H1 (cell line): ENCODE results near the gene SIGLEC6. TPM values are rescaled to one million over a fixed set of nuclear protein-coding genes. Genes with fewer than 3 reads are reported as not detected.

Experiments used
- CTCF ChIA-PET: fragments of 300-600 bp; sonication (Branson Sonifier 250); formaldehyde crosslinking; loops from one replicate; lab custom pipeline; 2021; ENCODE audit not compliant: partially characterized antibody; lab: Charles Lee
- POLR2A ChIA-PET: fragments of 300-600 bp; sonication (Branson Sonifier 250); formaldehyde crosslinking; loops from one replicate; lab custom pipeline; 2021; ENCODE audit warnings: inconsistent platforms; ENCODE audit not compliant: partially characterized antibody; lab: Charles Lee
- DNase-seq, 2 experiments: peaks; one replicate each; pipeline versions ENCODE4 v3.0.0 to v3.0.0-alpha.2; 2010 to 2022; ENCODE audit warnings: low spot score in 2 of 2, low read depth in 1 of 2, mixed read lengths in 1 of 2
- FAIRE-seq: peaks from 2 replicates; lab custom pipeline; 2011; peaks lifted over from hg19 to GRCh38; lab: Jason Lieb, UNC
- H2AFZ ChIP-seq: 2 replicates; pipeline ENCODE4 v1.8.1; 2012; ENCODE audit warnings: low read length, inconsistent platforms
- H2AK5ac ChIP-seq: 2 replicates; pipeline ENCODE4 v1.6.1; 2013; ENCODE audit warnings: low read depth, low read length
- H2BK120ac ChIP-seq: replicated peaks from 2 replicates; pipeline ENCODE3; 2013; ENCODE audit warnings: low read depth, low read length, inconsistent platforms
- H2BK12ac ChIP-seq: 2 replicates; pipeline ENCODE4 v1.6.1; 2013; ENCODE audit warnings: low read depth, low read length
- H2BK15ac ChIP-seq: 2 replicates; pipeline ENCODE4 v1.6.1; 2013; ENCODE audit warnings: low read length
- H2BK20ac ChIP-seq: 2 replicates; pipeline ENCODE4 v1.6.1; 2013; ENCODE audit warnings: low read length
- H2BK5ac ChIP-seq: 2 replicates; pipeline ENCODE4 v1.6.1; 2013; ENCODE audit warnings: low read depth, low read length
- H3K14ac ChIP-seq: 2 replicates; pipeline ENCODE4 v1.6.1; 2013; ENCODE audit warnings: inconsistent platforms; ENCODE audit not compliant: insufficient read length
- H3K18ac ChIP-seq: 2 replicates; pipeline ENCODE4 v1.6.1; 2013; ENCODE audit warnings: low read length; ENCODE audit errors: extremely low read depth
- H3K23ac ChIP-seq: 2 replicates; pipeline ENCODE4 v1.6.1; 2013; ENCODE audit warnings: inconsistent platforms; ENCODE audit not compliant: insufficient read length
- H3K23me2 ChIP-seq: 2 replicates; pipeline ENCODE4 v1.6.1; 2013; ENCODE audit warnings: low read depth, low read length
- H3K27ac ChIP-seq: 2 replicates; pipeline ENCODE4 v1.6.1; 2011; ENCODE audit warnings: low read depth, low read length, inconsistent platforms
- H3K27me3 ChIP-seq, 4 experiments: replicated peaks in 1 of 4; 1 replicate in 1 of 4; 2 replicates in 3 of 4; pipeline versions ENCODE4 v1.6.1 to v1.8.1; 2011 to 2013; ENCODE audit warnings: low read length in 3 of 4, mild to moderate bottlenecking in 3 of 4, inconsistent platforms in 2 of 4, mixed read lengths in 2 of 4, moderate library complexity in 1 of 4; ENCODE audit not compliant: control insufficient read depth in 3 of 4, insufficient read depth in 3 of 4; ENCODE audit errors: extremely low read depth in 1 of 4
- H3K36me3 ChIP-seq, 4 experiments: 2 replicates each; pipeline versions ENCODE4 v1.6.1 to v1.8.1; 2011 to 2013; ENCODE audit warnings: mild to moderate bottlenecking in 4 of 4, low read length in 3 of 4, moderate library complexity in 2 of 4, control low read depth in 1 of 4, inconsistent platforms in 1 of 4; ENCODE audit not compliant: insufficient read depth in 4 of 4, control insufficient read depth in 2 of 4
- H3K4ac ChIP-seq: replicated peaks from 2 replicates; pipeline ENCODE3; 2013; ENCODE audit warnings: low read length, low read depth, mixed read lengths, inconsistent platforms; ENCODE audit not compliant: insufficient read length
- H3K4me1 ChIP-seq, 4 experiments: replicated peaks in 1 of 4; 1 replicate in 1 of 4; 2 replicates in 3 of 4; pipeline versions ENCODE4 v1.6.1 to v1.8.1; 2011 to 2013; ENCODE audit warnings: low read length in 3 of 4, inconsistent platforms in 2 of 4, mixed read lengths in 1 of 4; ENCODE audit not compliant: insufficient read depth in 4 of 4, control insufficient read depth in 3 of 4
- H3K4me2 ChIP-seq, 2 experiments: 2 replicates each; pipeline versions ENCODE4 v1.6.1 to v1.8.1; 2011 to 2013; ENCODE audit warnings: low read depth in 2 of 2, low read length in 2 of 2, control low read depth in 1 of 2, inconsistent platforms in 1 of 2, mild to moderate bottlenecking in 1 of 2; ENCODE audit not compliant: insufficient read depth in 1 of 2
- H3K4me3 ChIP-seq, 4 experiments: fragments of 200-600, 300-600 bp in 1 of 4; sonication (generic), shearing (Covaris generic), sonication (Bioruptor Twin) in 1 of 4; 2 replicates each; pipeline versions ENCODE4 v1.5.1 to v1.8.1; 2011 to 2016; ENCODE audit warnings: low read length in 4 of 4, low read depth in 3 of 4, control low read depth in 2 of 4, inconsistent platforms in 2 of 4, mild to moderate bottlenecking in 2 of 4, mixed read lengths in 1 of 4, moderate library complexity in 1 of 4; ENCODE audit not compliant: insufficient read depth in 2 of 4; ENCODE audit errors: extremely low read depth in 1 of 4
- H3K56ac ChIP-seq: replicated peaks from 2 replicates; pipeline ENCODE3; 2013; ENCODE audit warnings: low read depth, mild to moderate bottlenecking, mixed read lengths, low read length, inconsistent platforms; ENCODE audit not compliant: insufficient read length
- H3K79me1 ChIP-seq: 2 replicates; pipeline ENCODE4 v1.6.1; 2013; ENCODE audit warnings: low read depth, low read length, control low read depth
- H3K79me2 ChIP-seq, 2 experiments: 2 replicates each; pipeline versions ENCODE4 v1.6.1 to v1.8.1; 2012 to 2013; ENCODE audit warnings: low read length in 2 of 2, mild to moderate bottlenecking in 2 of 2, inconsistent platforms in 1 of 2; ENCODE audit not compliant: insufficient read depth in 2 of 2, control insufficient read depth in 1 of 2
- H3K9ac ChIP-seq, 4 experiments: replicated peaks in 1 of 4; 1 replicate in 1 of 4; 2 replicates in 3 of 4; pipeline versions ENCODE4 v1.6.1 to v1.8.1; 2011 to 2013; ENCODE audit warnings: low read depth in 3 of 4, low read length in 3 of 4, control low read depth in 2 of 4, mild to moderate bottlenecking in 2 of 4, moderate library complexity in 2 of 4, inconsistent platforms in 1 of 4; ENCODE audit errors: extremely low read depth in 1 of 4
- H3K9me3 ChIP-seq, 2 experiments: 2 replicates each; pipeline versions ENCODE4 v1.6.1 to v1.8.1; 2012 to 2013; ENCODE audit warnings: mild to moderate bottlenecking in 2 of 2, moderate library complexity in 2 of 2, control low read depth in 1 of 2, inconsistent platforms in 1 of 2, low read depth in 1 of 2, low read length in 1 of 2, mixed read lengths in 1 of 2; ENCODE audit not compliant: insufficient read depth in 2 of 2
- H4K20me1 ChIP-seq, 2 experiments: replicated peaks in 1 of 2; 2 replicates each; pipeline versions ENCODE3 to v1.8.1; 2011 to 2013; ENCODE audit warnings: inconsistent platforms in 2 of 2, low read length in 2 of 2, mild to moderate bottlenecking in 1 of 2; ENCODE audit not compliant: insufficient read depth in 2 of 2, control insufficient read depth in 1 of 2
- H4K5ac ChIP-seq: 2 replicates; pipeline ENCODE4 v1.6.1; 2013; ENCODE audit warnings: low read length, low read depth, mixed read lengths, inconsistent platforms; ENCODE audit not compliant: insufficient read length
- H4K8ac ChIP-seq: 2 replicates; pipeline ENCODE4 v1.8.0; 2013; ENCODE audit warnings: mild to moderate bottlenecking, moderate library complexity, low read length, inconsistent platforms; ENCODE audit not compliant: insufficient read depth; ENCODE audit errors: extremely low read depth
- H4K91ac ChIP-seq: replicated peaks from 2 replicates; pipeline ENCODE3; 2013; ENCODE audit warnings: low read length, mixed read lengths, inconsistent platforms; ENCODE audit not compliant: insufficient read length
- JUN ChIP-seq: IDR thresholded peaks from 2 replicates; pipeline ENCODE4 v1.6.1; 2011; ENCODE audit warnings: low read depth, mild to moderate bottlenecking, improper control_type of control experiment, low read length
- RAD21 ChIP-seq, 2 experiments: IDR thresholded peaks in 1 of 2; conservative IDR thresholded peaks in 1 of 2; 2 replicates each; pipeline ENCODE4 v1.6.1; 2011; ENCODE audit warnings: low read depth in 2 of 2, low read length in 2 of 2, improper control_type of control experiment in 1 of 2, inconsistent platforms in 1 of 2, mild to moderate bottlenecking in 1 of 2, moderate library complexity in 1 of 2
- RFX5 ChIP-seq: IDR thresholded peaks from 2 replicates; pipeline ENCODE4 v1.6.1; 2011; ENCODE audit warnings: low read depth, low read length, improper control_type of control experiment, borderline replicate concordance
- SP1 ChIP-seq: IDR thresholded peaks from 2 replicates; pipeline ENCODE4 v1.6.1; 2011; ENCODE audit warnings: low read depth, low read length
- WGBS, 2 experiments: shearing (Covaris generic) in 1 of 2; methylation state at CpG; one replicate each; pipeline versions ENCODE4 v1.1.6 to v1.1.7; 2013 to 2015; ENCODE audit warnings: low lambda C conversion rate in 2 of 2, mixed read lengths in 2 of 2, inconsistent platforms in 1 of 2, low coverage in 1 of 2, missing lambda C conversion rate in 1 of 2; ENCODE audit not compliant: insufficient replicate concordance in 2 of 2, insufficient coverage in 1 of 2, insufficient read length in 1 of 2; ENCODE audit errors: extremely low coverage in 1 of 2, missing lambda C conversion rate in 1 of 2; 5-methylcytosine and 5-hydroxymethylcytosine counted together
- polyA plus RNA-seq, 7 experiments: library from polyadenylated mRNA; depleted of rRNA in 3 of 7; stranded (reverse) in 5 of 7; unstranded in 2 of 7; fragments of >200 nt in 5 of 7; fragments of 200-250 nt in 2 of 7; gene quantifications; 1 replicate in 5 of 7; 2 replicates in 1 of 7; 4 replicates in 1 of 7; pipeline versions ENCODE4 v1.2.1 to v1.2.3, GENCODE V29; 2011 to 2013; ENCODE audit warnings: missing spikeins in 2 of 7, mixed read lengths in 2 of 7
- total RNA-seq: library from RNA; stranded (reverse); fragmentation: NEBNext Ultra II Directional; extraction: Animal tissue kit (Norgen Biotek cat#: 25700); gene quantifications from 2 replicates; pipeline ENCODE4 v1.2.1, GENCODE V29; 2021
- TF ChIP-seq, protein P1 (sequence below): IDR thresholded peaks from 2 replicates; pipeline ENCODE4 v1.6.1; 2012; ENCODE audit warnings: low read length, inconsistent platforms
- TF ChIP-seq, protein P2 (sequence below), 3 experiments: IDR thresholded peaks; 1 replicate in 2 of 3; 2 replicates in 1 of 3; pipeline versions ENCODE4 v1.5.1 to v1.6.1; 2011; ENCODE audit warnings: low read length in 3 of 3, mild to moderate bottlenecking in 3 of 3, inconsistent platforms in 2 of 3, low read depth in 1 of 3, moderate library complexity in 1 of 3; ENCODE audit not compliant: insufficient read depth in 1 of 3; ENCODE audit errors: control extremely low read depth in 1 of 3
- TF ChIP-seq, protein P3 (sequence below): IDR thresholded peaks from 2 replicates; pipeline ENCODE4 v1.6.1; 2012; ENCODE audit warnings: inconsistent platforms

Gene SIGLEC6
- total and polyA plus RNA-seq, 2 of the 8 experiments (the other 6 are each of a cell fraction or from before 2014, with no cell fraction given): 0.05 TPM; not detected in 1

DNA sequence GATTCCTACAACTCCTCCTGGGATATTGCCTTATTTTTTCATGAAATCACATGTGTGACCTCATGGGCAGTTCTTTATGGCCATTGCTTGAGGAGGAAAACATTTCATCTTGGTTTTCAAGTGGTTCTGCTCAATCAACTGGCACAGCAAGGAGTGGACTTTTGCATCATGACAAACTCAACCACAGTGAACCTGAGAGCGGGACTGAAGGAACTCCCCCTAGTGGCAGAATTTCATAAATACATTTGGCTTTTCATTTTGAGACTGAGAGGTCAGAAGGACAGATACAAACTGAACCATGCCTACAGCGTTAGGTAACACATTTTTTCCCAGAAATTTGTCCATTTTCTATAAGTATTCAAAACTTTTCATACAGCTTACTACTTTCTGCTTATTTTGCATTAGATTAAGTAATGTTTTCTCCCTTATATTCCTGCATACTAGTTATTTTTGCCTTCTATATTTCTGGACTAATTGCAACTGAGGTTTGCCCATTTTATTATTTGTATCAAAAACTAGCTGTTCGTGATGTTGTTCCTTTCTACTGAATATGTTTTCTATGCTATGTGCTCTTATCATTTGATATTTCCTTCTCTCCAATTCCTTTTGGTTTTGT lies 16.5 kb downstream of the SIGLEC6 start:
- H3K79me2 ChIP-seq: no peaks in the 10 kb centered on the region
- H3K4me1 ChIP-seq: no peaks in the 10 kb centered on the region
- ChIA-PET CTCF (interaction anchor here (0.6 to 4.2 kb wide), 33 partner anchors 9 to 383 kb away, joined by 3 to 19 read pairs (median 3); partner anchors contain the start of genes CEACAM18 and SIGLEC6), POLR2A (no interaction called here)
- H3K23ac ChIP-seq: no peak overlapping the region
- H2AK5ac ChIP-seq: no peak overlapping the region
- FAIRE-seq: peak; percentile 88
- H3K9ac ChIP-seq: no peak overlapping the region
- no peak overlapping the region for H3K56ac ChIP-seq
- no peak overlapping the region for H2BK20ac ChIP-seq
- H3K79me1 ChIP-seq: no peaks in the 10 kb centered on the region
- H3K36me3 ChIP-seq: no peaks in the 10 kb centered on the region
- no peak overlapping the region for H3K4me2 ChIP-seq
- no peaks in the 10 kb centered on the region for H4K20me1 ChIP-seq
- H2BK12ac ChIP-seq: no peak overlapping the region
- H3K18ac ChIP-seq: no peak overlapping the region
- no peak overlapping the region for H4K5ac ChIP-seq
- H3K9me3 ChIP-seq: peaks cover 24 to 42% of the 10 kb centered on the region in 2 experiments
- no peak overlapping the region for H2AFZ ChIP-seq
- no peak overlapping the region for H4K8ac ChIP-seq
- H3K23me2 ChIP-seq: no peaks in the 10 kb centered on the region
- H3K4me3 ChIP-seq: no peak overlapping the region
- no peak overlapping the region for H3K27ac ChIP-seq
- no peak overlapping the region for H2BK15ac ChIP-seq
- H4K91ac ChIP-seq: no peak overlapping the region
- H2BK5ac ChIP-seq: no peak overlapping the region
- no peak overlapping the region for H3K14ac ChIP-seq
- peaks cover 0 to 1% (median 0%) of the 10 kb centered on the region in 4 experiments; a peak in 1 of 7 replicates for H3K27me3 ChIP-seq
- H3K4ac ChIP-seq: no peak overlapping the region
- 44% methylated on average over 3 of the region's 3 CpGs; no CpG with 5 or more reads in 1 of the 2 experiments for WGBS, 2 experiments
- no peak overlapping the region for H2BK120ac ChIP-seq
- DNase-seq: no peak
- TF ChIP-seq, protein P1, sequence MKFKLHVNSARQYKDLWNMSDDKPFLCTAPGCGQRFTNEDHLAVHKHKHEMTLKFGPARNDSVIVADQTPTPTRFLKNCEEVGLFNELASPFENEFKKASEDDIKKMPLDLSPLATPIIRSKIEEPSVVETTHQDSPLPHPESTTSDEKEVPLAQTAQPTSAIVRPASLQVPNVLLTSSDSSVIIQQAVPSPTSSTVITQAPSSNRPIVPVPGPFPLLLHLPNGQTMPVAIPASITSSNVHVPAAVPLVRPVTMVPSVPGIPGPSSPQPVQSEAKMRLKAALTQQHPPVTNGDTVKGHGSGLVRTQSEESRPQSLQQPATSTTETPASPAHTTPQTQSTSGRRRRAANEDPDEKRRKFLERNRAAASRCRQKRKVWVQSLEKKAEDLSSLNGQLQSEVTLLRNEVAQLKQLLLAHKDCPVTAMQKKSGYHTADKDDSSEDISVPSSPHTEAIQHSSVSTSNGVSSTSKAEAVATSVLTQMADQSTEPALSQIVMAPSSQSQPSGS: no peak
- TF ChIP-seq RAD21 (IDR thresholded peaks at IDR 0.05 in 1 of 2, conservative IDR thresholded peaks at IDR 0.05 in 1 of 2; ENCODE audit: low read depth in 2 of 2, low read length in 2 of 2) (peak; percentile 41 to 44), JUN (no peak), RFX5 (no peak), SP1 (no peak)
- TF ChIP-seq, protein P2, sequence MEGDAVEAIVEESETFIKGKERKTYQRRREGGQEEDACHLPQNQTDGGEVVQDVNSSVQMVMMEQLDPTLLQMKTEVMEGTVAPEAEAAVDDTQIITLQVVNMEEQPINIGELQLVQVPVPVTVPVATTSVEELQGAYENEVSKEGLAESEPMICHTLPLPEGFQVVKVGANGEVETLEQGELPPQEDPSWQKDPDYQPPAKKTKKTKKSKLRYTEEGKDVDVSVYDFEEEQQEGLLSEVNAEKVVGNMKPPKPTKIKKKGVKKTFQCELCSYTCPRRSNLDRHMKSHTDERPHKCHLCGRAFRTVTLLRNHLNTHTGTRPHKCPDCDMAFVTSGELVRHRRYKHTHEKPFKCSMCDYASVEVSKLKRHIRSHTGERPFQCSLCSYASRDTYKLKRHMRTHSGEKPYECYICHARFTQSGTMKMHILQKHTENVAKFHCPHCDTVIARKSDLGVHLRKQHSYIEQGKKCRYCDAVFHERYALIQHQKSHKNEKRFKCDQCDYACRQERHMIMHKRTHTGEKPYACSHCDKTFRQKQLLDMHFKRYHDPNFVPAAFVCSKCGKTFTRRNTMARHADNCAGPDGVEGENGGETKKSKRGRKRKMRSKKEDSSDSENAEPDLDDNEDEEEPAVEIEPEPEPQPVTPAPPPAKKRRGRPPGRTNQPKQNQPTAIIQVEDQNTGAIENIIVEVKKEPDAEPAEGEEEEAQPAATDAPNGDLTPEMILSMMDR (IDR thresholded peaks at IDR 0.05; ENCODE audit: control extremely low read depth in 1 of 3, insufficient read depth in 1 of 3, low read depth in 1 of 3, low read length in 3 of 3): peak; percentile 21 to 74 (median 53); a peak in 3 of 4 replicates
- TF ChIP-seq, protein P3, sequence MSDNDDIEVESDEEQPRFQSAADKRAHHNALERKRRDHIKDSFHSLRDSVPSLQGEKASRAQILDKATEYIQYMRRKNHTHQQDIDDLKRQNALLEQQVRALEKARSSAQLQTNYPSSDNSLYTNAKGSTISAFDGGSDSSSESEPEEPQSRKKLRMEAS: no peak
